ENCODE results near the gene ASAP3.

Gene ASAP3

GRCh38 chr1:23530087-23530746 is 46.2 kb upstream of the ASAP3 start:
- TF ChIP-seq SIN3A (IDR thresholded peaks at IDR 0.05; ENCODE audit: borderline replicate concordance, insufficient read depth, low read length), result no peak; the same call in 1 of the 2 replicates
- no peak for TF ChIP-seq POLR2AphosphoS5 (IDR thresholded peaks at IDR 0.05; ENCODE audit: low read depth, low read length)
- no peak for TF ChIP-seq TAF1 (IDR thresholded peaks at IDR 0.05; ENCODE audit: borderline replicate concordance, insufficient read depth, low read length)

- TF ChIP-seq REST (IDR thresholded peaks at IDR 0.05; ENCODE audit: insufficient read depth in 1 of 2, low read depth in 2 of 2, low read length in 2 of 2) (no peak), TAF1 (IDR thresholded peaks at IDR 0.05; ENCODE audit: borderline replicate concordance, insufficient read depth, low read length) (no peak), SIN3A (IDR thresholded peaks at IDR 0.05; ENCODE audit: borderline replicate concordance, insufficient read depth, low read length) (no peak), FOXP2 (optimal IDR thresholded peaks at IDR 0.05; ENCODE audit: borderline replicate concordance, extremely low read depth, extremely low read length, insufficient read depth) (no peak), POLR2AphosphoS5 (IDR thresholded peaks at IDR 0.05; ENCODE audit: low read depth, low read length) (no peak)
Measured at GRCh38 chr1:23529146-23530086, 45.4 kb upstream of the ASAP3 start.

GRCh38 chr1:23528250-23528978 is 44.4 kb upstream of the ASAP3 start:
- TF ChIP-seq REST (IDR thresholded peaks at IDR 0.05; ENCODE audit: insufficient read depth in 1 of 2, low read depth in 2 of 2, low read length in 2 of 2), result no peak
- TF ChIP-seq POLR2AphosphoS5 (IDR thresholded peaks at IDR 0.05; ENCODE audit: low read depth, low read length), result peak; percentile 48; the same call in 1 of the 2 replicates

- TF ChIP-seq TAF1 (IDR thresholded peaks at IDR 0.05; ENCODE audit: borderline replicate concordance, insufficient read depth, low read length) (no peak), REST (IDR thresholded peaks at IDR 0.05; ENCODE audit: insufficient read depth in 1 of 2, low read depth in 2 of 2, low read length in 2 of 2) (no peak), FOXP2 (optimal IDR thresholded peaks at IDR 0.05; ENCODE audit: borderline replicate concordance, extremely low read depth, extremely low read length, insufficient read depth) (no peak), POLR2AphosphoS5 (IDR thresholded peaks at IDR 0.05; ENCODE audit: low read depth, low read length) (no peak), SIN3A (IDR thresholded peaks at IDR 0.05; ENCODE audit: borderline replicate concordance, insufficient read depth, low read length) (no peak)
Measured at GRCh38 chr1:23527900-23528249, 43.9 kb upstream of the ASAP3 start.

- no peak for TF ChIP-seq TAF1 (IDR thresholded peaks at IDR 0.05; ENCODE audit: borderline replicate concordance, insufficient read depth, low read length)
- TF ChIP-seq SIN3A (IDR thresholded peaks at IDR 0.05; ENCODE audit: borderline replicate concordance, insufficient read depth, low read length), result no peak
- TF ChIP-seq POLR2AphosphoS5 (IDR thresholded peaks at IDR 0.05; ENCODE audit: low read depth, low read length), result no peak
- TF ChIP-seq FOXP2 (optimal IDR thresholded peaks at IDR 0.05; ENCODE audit: borderline replicate concordance, extremely low read depth, extremely low read length, insufficient read depth), result no peak
- TF ChIP-seq REST (IDR thresholded peaks at IDR 0.05; ENCODE audit: insufficient read depth in 1 of 2, low read depth in 2 of 2, low read length in 2 of 2), result no peak
Measured at GRCh38 chr1:23527366-23527765, 43.4 kb upstream of the ASAP3 start.
